ENCODE results near the gene NRCAM.

DNA sequence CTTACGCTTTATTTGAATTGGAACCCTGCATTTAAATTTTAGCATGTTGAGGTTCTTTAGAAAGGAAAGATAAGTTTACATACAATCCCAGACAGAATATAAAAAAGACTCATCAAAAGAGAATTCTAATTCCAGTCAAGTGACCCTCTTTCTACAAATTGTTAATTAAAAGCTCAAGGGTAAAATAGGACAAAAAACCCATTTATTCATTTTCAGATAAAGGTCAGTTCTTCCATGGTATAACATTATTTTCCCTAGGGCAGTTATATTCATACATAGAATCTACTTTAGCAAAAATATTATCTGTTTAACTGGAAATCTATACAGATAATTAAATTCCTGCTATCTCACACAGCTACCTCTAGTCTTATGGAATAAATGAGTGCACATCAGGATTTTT, 188.6 kb downstream of the NRCAM start:
- TF ChIP-seq, protein P1, sequence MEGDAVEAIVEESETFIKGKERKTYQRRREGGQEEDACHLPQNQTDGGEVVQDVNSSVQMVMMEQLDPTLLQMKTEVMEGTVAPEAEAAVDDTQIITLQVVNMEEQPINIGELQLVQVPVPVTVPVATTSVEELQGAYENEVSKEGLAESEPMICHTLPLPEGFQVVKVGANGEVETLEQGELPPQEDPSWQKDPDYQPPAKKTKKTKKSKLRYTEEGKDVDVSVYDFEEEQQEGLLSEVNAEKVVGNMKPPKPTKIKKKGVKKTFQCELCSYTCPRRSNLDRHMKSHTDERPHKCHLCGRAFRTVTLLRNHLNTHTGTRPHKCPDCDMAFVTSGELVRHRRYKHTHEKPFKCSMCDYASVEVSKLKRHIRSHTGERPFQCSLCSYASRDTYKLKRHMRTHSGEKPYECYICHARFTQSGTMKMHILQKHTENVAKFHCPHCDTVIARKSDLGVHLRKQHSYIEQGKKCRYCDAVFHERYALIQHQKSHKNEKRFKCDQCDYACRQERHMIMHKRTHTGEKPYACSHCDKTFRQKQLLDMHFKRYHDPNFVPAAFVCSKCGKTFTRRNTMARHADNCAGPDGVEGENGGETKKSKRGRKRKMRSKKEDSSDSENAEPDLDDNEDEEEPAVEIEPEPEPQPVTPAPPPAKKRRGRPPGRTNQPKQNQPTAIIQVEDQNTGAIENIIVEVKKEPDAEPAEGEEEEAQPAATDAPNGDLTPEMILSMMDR (IDR thresholded peaks at IDR 0.05) = no peak
- no peak for TF ChIP-seq POLR2A (IDR thresholded peaks at IDR 0.05)
